Measurements from ENCODE around the gene EMP2. TPM values are rescaled to one million over a fixed set of nuclear protein-coding genes. Genes with fewer than 3 reads are reported as not detected.

EMP2 gene
- total RNA-seq, 1 experiment from 2014 or later: 198 TPM

DNA sequence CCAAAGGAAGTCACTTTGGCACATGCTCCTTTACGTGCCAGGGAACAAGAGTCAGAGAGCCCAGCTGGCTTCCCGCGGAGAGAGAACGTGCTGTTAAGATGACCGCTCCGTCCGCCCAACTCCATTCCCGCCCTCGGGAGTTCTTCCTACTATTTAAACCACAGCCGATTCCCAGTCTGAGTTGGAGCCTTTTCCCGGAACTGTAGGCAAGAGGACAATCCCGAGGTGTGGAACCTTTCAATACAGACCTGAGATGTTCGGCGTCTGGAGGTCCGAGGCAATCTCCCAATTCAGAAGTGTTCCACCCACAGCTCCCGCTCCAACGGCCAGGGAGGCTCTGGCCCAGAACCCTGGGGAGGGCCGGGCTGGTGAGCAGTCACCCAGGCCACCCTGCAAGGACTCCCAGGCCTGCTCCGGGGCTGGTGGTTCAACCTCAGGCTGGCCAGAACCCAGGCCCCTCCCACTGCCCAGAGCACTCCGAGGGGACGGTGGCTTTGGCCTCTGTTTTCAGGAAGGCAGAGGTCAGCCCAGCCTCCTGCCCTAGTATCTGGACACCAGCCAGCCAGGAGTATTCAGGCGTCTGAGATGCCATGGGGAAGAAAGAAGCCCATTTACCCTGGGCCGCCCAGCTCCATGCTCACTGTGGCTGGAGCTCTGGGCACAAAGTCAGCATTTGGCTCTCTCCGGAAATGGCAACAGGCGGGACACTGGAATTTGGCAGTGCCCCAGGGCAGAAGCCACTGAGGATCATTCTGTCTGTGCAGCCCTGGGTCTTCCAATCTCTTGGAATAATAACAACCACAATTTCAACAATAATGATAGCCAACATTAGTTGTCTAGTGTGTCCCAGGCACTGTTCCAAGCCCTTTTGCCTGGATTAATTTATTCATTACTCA lies 21.4 kb downstream of the EMP2 start:
- Mint-ChIP-seq H3K27me3 (ENCODE audit: insufficient read depth, unreplicated experiment) (no peaks in the 10 kb centered on the region), H3K4me3 (ENCODE audit: unreplicated experiment) (no peak overlapping the region), H3K27ac (ENCODE audit: unreplicated experiment) (no peak overlapping the region), H3K36me3 (ENCODE audit: insufficient read depth, unreplicated experiment) (peaks cover 92% of the 10 kb centered on the region), H3K9me3 (ENCODE audit: unreplicated experiment) (no peaks in the 10 kb centered on the region), H3K4me1 (ENCODE audit: low read depth, unreplicated experiment) (peaks cover 18% of the 10 kb centered on the region)
- TF ChIP-seq CTCF (IDR thresholded peaks at IDR 0.05; ENCODE audit: insufficient read depth in 1 of 2, low read depth in 1 of 2, low read length in 1 of 2, severe bottlenecking in 1 of 2, unreplicated experiment in 1 of 2): no peak
- Histone ChIP-seq H3K4me1 (no peaks in the 10 kb centered on the region), H3K4me3 (ENCODE audit: low read depth, low read length) (no peak overlapping the region), H3K27me3 (replicated peaks; ENCODE audit: control insufficient read depth, insufficient read depth, low read length) (no peaks in the 10 kb centered on the region), H3K9me3 (peaks cover 6% of the 10 kb centered on the region; the same call in 1 of the 2 replicates), H3K36me3 (ENCODE audit: control insufficient read depth, insufficient read depth, low read length) (peaks cover 2% of the 10 kb centered on the region)
- DNase-seq: no peak
- BruUV-seq (replicated peaks): no TSS peak
- ChIA-PET CTCF (no interaction called here), POLR2A (no interaction called here)
- intact Hi-C loops (cut with micrococcal nuclease; ENCODE audit: unreplicated experiment): no loop called here

DNA sequence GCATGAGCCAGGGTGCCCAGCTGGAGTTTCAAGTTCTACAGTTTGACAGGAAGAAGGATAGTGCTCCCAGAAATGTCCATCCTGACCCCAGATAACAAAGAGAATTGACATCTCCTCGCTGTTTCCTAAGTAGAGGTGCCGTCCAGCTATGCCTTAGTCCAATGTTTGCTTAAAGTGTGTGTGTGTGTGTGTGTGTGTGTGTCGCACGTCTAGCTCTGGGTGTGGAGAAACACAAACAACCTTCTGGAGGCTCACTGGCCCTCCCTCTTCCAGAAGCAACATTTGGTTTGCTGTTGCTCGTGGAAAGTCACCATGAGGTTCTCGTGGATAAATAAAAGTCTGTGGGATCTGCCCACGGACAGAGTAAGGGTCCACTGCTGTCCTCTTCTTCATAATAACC lies 22.1 kb downstream of the EMP2 start:
- H3K4me1 Mint-ChIP-seq (ENCODE audit: low read depth, unreplicated experiment): peaks cover 18% of the 10 kb centered on the region
- H3K27ac Mint-ChIP-seq (ENCODE audit: unreplicated experiment): no peak overlapping the region
- no peak overlapping the region for H3K4me3 Mint-ChIP-seq (ENCODE audit: unreplicated experiment)
- intact Hi-C loops (cut with micrococcal nuclease; ENCODE audit: unreplicated experiment): no loop called here
- peaks cover 3% of the 10 kb centered on the region; the same call in 1 of the 2 replicates for H3K9me3 ChIP-seq
- H3K4me3 ChIP-seq (ENCODE audit: low read depth, low read length): no peak overlapping the region
- H3K36me3 ChIP-seq (ENCODE audit: control insufficient read depth, insufficient read depth, low read length): peaks cover 2% of the 10 kb centered on the region; the same call in 1 of the 2 replicates
- no peaks in the 10 kb centered on the region for H3K27me3 Mint-ChIP-seq (ENCODE audit: insufficient read depth, unreplicated experiment)
- no TSS peak for BruUV-seq (replicated peaks)
- DNase-seq: no peak
- no peaks in the 10 kb centered on the region for H3K4me1 ChIP-seq
- ChIA-PET CTCF (interaction anchor here (0.7 kb wide), 1 partner anchor 179 kb away, joined by 5 read pairs; no protein-coding TSS in a partner anchor), POLR2A (no interaction called here)
- H3K9me3 Mint-ChIP-seq (ENCODE audit: unreplicated experiment): no peaks in the 10 kb centered on the region
- TF ChIP-seq CTCF (IDR thresholded peaks at IDR 0.05; ENCODE audit: insufficient read depth in 1 of 2, low read depth in 1 of 2, low read length in 1 of 2, severe bottlenecking in 1 of 2, unreplicated experiment in 1 of 2): no peak
- peaks cover 91% of the 10 kb centered on the region for H3K36me3 Mint-ChIP-seq (ENCODE audit: insufficient read depth, unreplicated experiment)
- no peaks in the 10 kb centered on the region for H3K27me3 ChIP-seq (replicated peaks; ENCODE audit: control insufficient read depth, insufficient read depth, low read length)

GRCh38 chr16:10557750-10558149 lies 22.6 kb downstream of the EMP2 start:
- TF ChIP-seq CTCF (IDR thresholded peaks at IDR 0.05; ENCODE audit: insufficient read depth in 1 of 2, low read depth in 1 of 2, low read length in 1 of 2, severe bottlenecking in 1 of 2, unreplicated experiment in 1 of 2): no peak
- DNase-seq: no peak
- Histone ChIP-seq H3K36me3 (ENCODE audit: control insufficient read depth, insufficient read depth, low read length) (no peaks in the 10 kb centered on the region; the same call in 1 of the 2 replicates), H3K4me1 (no peaks in the 10 kb centered on the region), H3K9me3 (peaks cover 3% of the 10 kb centered on the region; the same call in 1 of the 2 replicates), H3K27me3 (replicated peaks; ENCODE audit: control insufficient read depth, insufficient read depth, low read length) (no peaks in the 10 kb centered on the region), H3K4me3 (ENCODE audit: low read depth, low read length) (no peak overlapping the region)
- Mint-ChIP-seq H3K4me3 (ENCODE audit: unreplicated experiment) (no peak overlapping the region), H3K27me3 (ENCODE audit: insufficient read depth, unreplicated experiment) (no peaks in the 10 kb centered on the region), H3K4me1 (ENCODE audit: low read depth, unreplicated experiment) (peaks cover 18% of the 10 kb centered on the region), H3K27ac (ENCODE audit: unreplicated experiment) (peak overlapping the region; percentile 49), H3K9me3 (ENCODE audit: unreplicated experiment) (no peaks in the 10 kb centered on the region), H3K36me3 (ENCODE audit: insufficient read depth, unreplicated experiment) (peaks cover 91% of the 10 kb centered on the region)
- BruUV-seq (replicated peaks): no TSS peak
- intact Hi-C loops (cut with micrococcal nuclease; ENCODE audit: unreplicated experiment): no loop called here
- ChIA-PET CTCF (interaction anchor here (0.7 kb wide), 1 partner anchor 179 kb away, joined by 5 read pairs; no protein-coding TSS in a partner anchor), POLR2A (no interaction called here)

All from Caco-2 (cell line).